Hepatic stellate cell (primary cell): ENCODE measurements around the gene IFNL1.
"Not testable (repeated sequence)": the region's sequence is repeated elsewhere in the genome, so short reads cannot be mapped to it uniquely, and the experiment has no call there.

Experiments
- DNase-seq: peaks from one replicate; pipeline ENCODE4 v3.0.0; 2011; ENCODE audit warnings: low spot score

IFNL1 gene

DNA sequence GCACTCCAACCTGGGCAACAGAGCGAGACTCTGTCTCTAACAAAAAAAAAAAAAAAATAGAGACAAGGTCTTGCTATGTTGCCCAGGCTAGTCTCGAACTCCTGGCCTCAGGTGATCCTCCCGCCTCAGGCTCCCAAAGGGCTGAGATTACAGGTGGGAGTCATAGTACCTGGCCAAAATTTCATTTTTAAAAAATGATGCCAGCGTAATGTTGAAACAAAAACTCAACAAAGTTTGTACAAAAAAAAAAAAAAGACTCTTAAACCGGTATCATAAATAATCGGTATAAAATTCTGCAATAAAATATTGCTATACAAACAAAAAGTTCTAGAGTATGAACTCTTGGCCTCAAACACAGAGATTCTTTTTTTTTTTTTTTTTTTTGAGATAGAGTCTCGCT lies 36.1 kb downstream of the IFNL1 start:
- no peak for DNase-seq

DNA sequence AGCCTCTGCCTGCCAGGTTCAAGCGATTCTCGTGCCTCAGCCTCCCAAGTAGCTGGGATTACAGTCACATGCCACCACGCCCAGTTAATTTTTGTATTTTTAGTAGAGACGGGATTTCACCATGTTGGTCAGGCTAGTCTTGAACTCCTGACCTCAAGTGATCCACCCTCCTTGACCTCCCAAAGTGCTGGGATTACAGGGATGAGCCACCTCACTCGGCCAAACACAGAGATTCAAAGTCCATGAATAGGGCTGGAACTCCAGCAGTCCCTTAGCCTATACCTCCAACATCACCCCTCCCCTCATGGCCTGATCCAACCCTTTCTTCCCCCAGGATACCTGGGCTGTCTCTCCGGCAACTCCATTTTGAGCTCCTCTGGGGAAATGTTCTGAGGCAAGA lies 36.5 kb downstream of the IFNL1 start:
- not testable (repeated sequence) for DNase-seq

DNA sequence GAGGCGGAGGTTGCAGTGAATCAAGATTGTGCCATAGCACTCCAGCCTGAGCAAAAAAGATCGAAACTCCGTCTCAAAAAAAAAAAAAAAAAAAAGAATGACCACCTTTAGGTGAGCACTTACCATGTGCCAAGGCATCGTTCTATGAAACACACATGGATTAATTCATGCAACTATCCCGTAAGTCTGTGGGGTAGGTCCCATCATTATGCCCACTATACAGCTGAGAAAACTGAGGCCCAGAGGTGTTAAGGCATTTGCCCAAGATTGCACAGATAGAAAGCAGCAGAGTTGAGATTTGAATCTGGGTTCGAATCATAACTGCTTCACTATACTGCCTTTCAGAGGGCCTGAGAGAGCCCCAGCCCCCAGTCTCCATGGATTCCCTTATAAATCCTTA lies 37.3 kb downstream of the IFNL1 start:
- DNase-seq = no peak

- DNase-seq = no peak
Observed at GRCh38 chr19:39334444-39334976, 38.3 kb downstream of the IFNL1 start.

DNA sequence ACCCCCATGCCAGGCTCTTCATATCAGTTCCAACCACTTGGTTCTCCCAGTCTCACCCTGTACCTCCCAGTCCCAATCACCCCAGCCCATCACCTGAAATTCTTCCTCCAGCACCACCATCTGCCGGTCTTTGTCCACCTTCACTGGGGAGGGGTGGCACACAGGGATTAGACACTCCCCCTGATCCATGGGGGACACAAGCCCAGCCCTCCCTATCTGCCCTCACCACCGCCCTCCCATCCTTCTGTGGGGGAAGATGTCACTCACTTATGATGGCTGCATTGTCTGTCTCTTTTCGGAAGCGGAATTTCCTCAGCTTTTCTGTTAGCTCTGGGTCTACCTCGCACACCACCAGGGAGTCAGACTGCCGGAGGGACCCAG lies 39.0 kb downstream of the IFNL1 start:
- peak; percentile 30 for DNase-seq

- DNase-seq = no peak
Observed at GRCh38 chr19:39336483-39336882, 40.3 kb downstream of the IFNL1 start.

- no peak for DNase-seq
Observed at GRCh38 chr19:39339674-39340073, 43.5 kb downstream of the IFNL1 start.

- not testable (repeated sequence) for DNase-seq
Observed at GRCh38 chr19:39340156-39340555, 43.9 kb downstream of the IFNL1 start.

DNA sequence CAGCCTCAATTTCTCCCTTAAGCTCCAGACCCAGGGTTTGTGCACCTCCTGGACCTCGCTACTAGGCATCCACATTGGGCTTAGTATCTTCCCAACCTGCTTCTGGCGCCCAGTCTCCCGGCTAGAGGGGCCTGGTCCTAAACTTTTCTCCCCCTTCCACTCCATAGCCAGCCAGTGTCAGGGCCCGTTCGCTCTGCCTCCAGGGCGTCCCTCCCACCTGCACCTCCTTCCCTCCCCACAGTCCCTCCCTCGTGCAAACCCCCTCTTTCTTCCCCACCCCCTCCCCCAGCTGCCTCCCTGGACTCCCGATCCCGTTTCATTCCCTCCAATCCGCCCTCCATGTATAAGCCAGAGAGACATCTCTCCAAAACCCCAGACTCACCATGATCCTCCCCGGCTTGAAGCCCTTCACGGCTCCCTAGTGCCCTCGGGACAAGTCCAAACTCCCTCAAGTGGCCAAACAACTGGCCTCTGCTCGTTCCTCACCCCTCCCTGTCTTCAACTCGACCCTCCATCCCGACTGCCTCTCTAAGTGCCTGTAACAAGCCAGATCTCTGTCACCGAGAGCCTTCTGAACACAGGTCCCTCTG lies 45.0 kb downstream of the IFNL1 start:
- peak; percentile 51 for DNase-seq

DNA sequence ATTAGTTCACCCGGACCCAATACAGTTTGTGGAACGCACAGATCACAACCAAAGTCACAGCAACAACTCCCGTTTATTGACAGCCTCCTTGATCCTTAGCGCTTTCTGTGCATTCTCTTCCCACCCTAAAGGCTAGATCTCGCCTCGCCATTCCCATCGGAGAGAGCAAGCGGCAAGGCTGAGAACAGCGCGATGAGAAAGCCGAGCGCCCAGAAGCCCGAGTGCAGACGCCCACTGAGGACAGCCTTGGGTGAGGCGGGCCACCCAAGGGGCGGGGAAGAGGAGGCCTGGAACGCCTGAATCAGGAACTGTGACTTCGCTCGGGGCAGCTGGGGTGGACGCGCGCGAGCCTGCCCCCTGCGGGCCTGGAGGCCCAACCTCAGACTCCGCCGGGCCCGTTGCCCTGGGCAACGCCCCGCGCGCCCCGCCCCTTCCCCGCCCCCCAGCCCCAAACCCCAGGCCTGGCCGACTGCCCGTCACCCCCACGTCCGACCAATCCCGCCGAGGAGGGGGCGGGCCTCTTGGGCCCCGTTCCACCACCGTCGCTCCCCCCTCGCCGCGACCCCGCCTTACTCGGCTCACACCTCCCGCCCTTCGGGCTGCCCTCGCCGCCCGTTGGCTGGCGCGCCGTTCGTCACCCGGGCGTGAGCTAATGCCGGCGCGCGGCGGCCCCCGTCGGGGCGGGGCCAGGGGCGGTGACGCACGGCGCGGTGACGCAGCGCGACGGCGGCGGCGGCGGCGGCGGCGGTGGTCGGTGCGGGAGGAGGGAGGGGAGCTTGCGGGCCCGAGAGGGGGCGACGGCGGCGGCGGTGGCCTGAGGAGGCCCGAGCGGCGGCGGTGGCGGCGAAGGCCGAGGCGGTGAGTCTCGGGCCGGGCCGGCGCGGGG lies 45.8 kb downstream of the IFNL1 start, which contains the start of gene SAMD4B:
TSS of gene SAMD4B (plus strand) at position 703 of the 886 bp plus-strand sequence. CDS start 14,473 bp downstream, outside the sequence.
- DNase-seq = peak; percentile 97

- DNase-seq = peak; percentile 43
Observed at GRCh38 chr19:39342647-39343305, 46.6 kb downstream of the IFNL1 start.

- no peak for DNase-seq
Observed at GRCh38 chr19:39345956-39346355, 49.7 kb downstream of the IFNL1 start.

- DNase-seq = no peak
Observed at GRCh38 chr19:39347332-39348164, 51.3 kb downstream of the IFNL1 start.
